GM18508 (cell line): ENCODE data around the gene SVOPL.
A peak's percentile ranks its signal among the peaks of the same experiment; 100 is the strongest.

Source experiments
- ATAC-seq: cut with Tn5 transposase; IDR thresholded peaks from one replicate; pipeline ENCODE4 v1.9.1; 2021; ENCODE audit warnings: moderate number of reproducible peaks; ENCODE audit not compliant: insufficient read depth, unreplicated experiment

The SVOPL gene

DNA sequence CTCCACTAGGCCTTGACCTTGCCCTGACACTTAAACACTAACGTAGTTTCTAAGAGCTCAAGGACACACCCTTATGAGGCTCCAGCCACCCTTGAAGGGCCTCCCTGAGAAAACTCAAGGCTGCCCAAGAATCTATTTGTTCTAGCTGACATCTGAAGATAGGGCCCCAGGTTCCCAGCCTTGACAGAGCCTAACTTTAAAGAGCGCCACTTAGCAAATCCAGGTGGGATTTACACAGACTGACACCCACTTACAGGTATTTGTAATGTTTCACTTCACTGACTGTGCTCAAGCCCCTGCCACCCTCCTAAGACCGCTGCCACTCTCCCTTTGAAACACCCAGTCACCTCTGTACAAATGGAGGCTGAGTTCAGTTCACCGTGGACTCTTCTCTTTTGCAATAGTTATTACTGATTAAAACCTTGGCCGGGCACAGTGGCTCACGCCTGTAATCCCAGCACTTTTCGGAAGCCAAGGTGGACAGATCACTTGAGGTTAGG lies 90.4 kb downstream of the SVOPL start:
- no peak for ATAC-seq

DNA sequence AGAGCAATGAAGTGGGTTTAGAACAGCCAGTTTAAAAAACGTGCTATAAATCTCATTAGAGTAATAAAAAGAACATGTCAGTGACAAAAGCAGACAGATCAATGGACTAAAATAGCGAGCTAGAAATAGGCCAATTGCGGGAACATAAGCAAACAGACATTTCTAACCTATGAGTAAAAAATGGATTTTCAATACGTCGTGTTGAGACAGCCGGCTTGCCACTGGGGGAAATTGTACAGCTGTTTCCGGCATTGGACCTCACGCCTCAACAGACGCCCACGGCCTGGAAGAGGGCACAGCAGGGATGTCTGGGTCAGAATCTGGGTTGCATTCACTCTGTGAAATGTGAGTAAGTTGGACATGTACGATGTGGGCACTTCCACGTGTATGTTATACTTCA lies 92.9 kb downstream of the SVOPL start:
- ATAC-seq, result peak; percentile 67

DNA sequence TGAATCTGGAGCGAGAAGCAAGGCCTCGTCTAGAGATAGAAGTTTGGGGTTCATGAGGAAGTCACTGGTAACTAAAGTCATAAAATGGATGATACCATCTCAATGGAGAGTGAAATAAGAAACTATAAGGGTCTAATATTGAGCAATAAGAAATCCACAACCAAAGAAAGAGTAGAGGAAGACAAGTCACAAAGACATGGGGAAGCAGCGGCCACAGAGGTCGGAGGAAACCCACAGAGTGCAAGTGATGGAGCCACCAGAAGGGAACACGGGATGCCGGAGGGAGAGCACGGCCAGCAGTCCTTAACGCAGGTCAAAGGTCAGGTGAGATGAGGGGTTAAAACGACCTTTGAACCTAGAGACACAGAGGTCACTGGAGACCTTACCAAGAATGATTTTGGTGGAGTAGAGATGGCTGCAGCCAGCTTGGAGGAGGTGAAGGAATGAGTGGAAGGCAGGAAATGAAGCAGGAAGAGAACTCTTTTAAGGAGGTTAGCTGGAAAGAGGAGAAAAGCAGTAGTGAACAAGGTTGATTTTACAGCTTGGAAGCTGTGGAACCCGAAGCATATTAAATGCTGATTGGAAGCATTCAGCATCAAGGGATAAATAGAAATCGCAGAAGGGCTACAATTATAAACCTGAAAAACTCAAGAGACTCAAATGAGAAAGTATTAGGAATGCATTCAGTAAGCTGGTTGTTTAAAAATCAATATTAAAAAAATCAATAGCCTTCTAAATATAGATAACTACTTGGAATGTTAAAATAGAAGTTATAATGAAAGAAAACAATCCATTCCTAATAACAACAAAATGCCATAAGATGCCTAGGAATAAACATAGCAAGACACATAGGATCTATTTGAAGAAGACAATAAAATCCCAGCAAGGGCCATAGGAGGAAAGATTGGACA lies 93.7 kb downstream of the SVOPL start:
- no peak for ATAC-seq

DNA sequence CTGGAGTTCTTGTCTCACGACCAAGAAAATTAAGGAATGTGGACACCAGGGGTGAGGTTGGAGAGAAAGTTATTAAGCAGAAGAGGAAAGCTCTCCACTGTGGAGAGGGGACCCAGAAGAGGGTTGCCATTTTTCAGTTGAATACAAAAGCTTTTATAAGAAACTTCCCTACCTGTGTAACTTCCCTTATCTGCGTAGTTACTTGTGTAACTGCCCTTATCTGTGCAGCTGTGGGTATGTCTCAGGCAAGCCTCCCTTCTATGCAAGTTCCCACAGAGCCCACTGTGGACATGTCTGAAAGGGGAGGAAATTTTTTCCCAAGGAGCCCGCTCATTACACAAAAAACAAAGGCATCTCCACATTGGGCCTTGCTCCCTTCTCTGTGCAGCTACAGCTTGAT lies 94.9 kb downstream of the SVOPL start:
- ATAC-seq, result no peak

DNA sequence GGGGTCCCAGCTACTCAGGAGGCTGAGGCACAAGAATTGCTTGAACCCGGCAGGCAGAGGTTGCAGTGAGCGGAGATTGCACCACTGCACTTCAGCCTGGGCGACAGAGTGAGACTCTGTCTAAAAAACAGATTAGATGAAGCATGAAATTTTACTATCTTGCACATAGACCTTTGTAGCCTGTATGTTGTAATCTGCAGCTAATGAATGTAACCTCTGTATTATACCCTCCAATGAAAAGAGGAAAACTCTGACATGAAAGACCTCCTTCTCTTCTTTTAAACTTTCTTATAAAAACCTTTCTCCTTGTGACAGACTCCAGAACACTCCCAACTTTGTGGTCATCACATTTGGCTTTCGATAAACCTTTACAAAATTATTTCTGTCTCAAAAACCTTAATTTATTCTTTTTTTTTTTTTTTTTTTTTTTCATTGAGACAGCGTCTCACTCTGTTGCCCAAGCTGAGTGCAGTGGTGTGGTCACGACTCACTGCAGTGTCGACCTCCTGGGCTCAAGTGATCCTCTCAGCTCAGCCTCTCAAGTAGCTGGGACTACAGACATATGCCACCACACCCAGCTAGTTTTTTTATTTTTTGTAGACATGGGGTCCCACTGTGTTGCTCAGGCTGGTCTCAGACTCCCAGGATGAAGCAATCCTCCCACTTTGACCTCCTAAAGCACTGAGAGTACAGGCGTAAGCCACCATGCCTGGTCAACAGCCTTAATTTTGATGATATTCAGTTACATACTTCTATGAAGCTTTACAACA lies 97.4 kb downstream of the SVOPL start:
- ATAC-seq, result no peak

DNA sequence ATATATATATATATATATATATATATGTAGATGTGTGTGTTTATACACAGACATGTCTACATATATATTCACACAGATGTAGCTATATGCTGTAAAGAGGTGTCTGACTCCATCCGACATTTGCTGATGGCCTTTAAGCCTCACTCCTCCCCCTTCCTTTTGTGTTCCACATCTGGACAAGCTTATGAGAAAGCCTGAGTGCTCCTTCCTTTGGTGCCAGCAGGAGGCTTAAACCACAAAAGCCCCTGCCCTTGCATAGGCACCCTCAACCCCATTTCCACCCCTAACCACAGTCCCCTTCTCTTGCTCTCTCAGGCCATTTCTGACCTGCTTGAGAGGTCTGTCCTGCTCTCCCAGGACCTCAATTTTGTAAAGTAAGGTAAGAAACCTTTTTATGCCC lies 98.7 kb downstream of the SVOPL start:
- ATAC-seq, result no peak

DNA sequence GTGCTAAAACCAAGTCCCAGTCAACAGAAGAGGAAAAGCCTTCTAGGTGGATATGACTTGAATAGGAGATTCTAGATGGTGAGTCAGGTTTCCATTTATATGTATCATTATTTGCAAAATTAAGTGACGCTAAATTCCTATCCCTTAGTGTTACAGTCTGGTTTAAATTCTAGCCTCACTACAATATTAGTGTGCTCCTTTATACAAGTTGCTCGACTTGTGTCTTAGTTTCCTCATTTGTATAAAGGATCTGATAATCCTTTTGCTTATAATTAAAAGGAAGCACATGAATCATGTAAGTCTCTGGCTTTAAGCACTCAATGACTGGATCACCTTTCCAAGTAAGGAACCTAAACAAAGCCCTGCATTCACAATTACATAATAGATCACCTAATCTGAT lies 105.7 kb downstream of the SVOPL start:
- ATAC-seq, result no peak

DNA sequence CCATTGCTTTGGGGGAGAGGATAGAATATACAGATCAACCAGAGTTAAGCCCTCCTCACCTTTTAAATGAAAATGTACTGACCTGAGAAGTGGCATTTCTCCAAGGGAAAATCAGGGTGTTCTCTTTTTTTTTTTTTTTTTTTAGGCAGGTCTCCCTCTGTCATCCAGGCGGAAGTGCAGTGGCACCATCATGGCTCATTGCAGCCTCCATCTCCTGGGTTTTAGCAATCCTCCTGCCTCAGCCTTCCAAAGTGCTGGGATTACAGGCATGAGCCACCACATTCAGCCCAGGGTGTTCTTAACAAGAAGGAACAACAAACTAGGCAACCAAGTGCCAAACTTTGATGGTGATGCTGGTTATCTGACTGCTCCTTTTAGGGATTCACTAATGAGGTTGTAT lies 111.0 kb downstream of the SVOPL start:
- ATAC-seq, result no peak

DNA sequence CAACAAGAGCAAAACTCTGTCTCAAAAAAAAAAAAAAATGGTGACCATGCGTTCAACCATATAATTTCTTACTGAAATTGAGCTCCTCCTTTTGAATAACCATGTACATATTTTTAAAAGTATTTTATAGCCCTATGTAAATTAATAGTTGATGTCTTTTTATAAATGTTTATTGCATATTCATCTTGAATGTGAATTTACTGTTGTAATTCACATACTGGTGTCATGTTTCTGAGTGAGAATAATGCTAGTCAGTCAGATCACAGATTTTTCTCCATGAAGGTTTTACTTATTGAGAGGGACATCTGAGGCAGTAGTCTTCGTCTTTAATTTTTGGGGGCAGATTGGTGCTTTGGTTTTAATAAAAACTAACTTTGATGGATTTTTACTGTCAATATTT lies 112.2 kb downstream of the SVOPL start:
- ATAC-seq, result no peak

DNA sequence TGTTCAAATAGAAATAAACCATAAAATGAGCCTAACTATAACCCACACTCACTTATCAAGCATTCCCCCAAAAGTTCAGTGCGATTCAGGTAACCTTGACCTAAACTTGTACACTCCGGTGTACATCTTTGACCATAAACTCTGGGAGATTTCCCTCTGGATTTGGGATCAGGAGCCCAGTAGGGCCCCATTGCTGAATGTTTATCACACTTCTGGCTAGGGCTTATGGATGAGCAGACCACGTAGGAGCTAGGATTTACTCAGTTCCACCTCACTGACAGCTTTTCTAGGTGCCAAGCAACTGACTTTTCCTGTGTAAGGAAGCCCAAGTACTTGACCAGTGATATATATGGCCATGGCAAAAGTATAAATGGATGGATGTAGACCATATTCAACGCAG lies 113.7 kb downstream of the SVOPL start:
- ATAC-seq, result no peak

DNA sequence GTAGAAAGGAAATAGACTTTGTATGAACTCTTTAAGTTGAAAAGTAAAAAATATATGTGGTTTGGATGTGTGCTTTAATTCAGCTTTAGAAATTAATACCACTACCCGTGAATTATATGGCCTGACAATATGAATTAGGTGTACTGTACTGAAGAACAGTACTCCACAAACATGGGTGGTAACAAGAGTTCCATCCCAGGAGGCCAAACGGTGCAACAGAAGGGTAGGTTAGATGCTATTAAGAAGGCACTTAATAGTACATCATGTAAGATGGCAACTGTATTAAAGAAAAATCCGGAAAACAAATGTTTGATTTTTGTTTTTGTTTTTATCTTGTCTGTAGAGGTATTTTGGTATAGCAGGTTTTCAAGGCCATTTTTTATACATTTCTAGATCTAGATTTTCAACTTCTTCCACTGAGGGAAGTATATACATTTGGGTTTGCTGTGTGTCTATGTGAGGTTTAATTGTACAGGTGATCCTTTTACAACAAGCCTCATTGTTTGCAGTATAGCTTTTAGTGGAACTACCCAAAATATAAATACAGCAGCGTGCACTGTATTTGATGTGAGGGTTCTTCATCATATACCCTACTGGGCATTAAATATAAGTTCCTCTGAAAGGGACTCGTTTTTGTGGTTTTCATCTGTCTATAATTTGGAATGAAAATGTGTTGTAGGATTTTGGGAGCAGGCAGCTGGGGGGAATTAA lies 115.7 kb downstream of the SVOPL start:
- no peak for ATAC-seq

DNA sequence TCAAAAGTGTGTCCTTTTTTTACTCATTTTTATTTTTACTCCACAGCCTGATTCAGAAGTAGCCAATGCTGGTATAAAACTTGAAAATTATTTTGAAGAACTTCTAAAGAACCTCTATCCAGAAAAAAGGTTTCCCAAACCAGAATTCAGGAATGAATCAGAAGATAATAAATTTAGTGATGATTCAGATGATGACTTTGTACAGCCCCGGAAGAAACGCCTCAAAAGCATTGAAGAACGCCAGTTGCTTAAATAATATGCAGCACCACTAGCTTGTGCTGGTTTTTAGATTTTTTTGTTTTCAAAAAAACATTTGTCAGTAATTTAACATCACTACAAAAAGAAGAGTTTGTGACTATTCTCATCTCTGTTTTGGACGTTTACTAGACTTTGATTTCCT lies 116.5 kb downstream of the SVOPL start:
- ATAC-seq, result no peak

DNA sequence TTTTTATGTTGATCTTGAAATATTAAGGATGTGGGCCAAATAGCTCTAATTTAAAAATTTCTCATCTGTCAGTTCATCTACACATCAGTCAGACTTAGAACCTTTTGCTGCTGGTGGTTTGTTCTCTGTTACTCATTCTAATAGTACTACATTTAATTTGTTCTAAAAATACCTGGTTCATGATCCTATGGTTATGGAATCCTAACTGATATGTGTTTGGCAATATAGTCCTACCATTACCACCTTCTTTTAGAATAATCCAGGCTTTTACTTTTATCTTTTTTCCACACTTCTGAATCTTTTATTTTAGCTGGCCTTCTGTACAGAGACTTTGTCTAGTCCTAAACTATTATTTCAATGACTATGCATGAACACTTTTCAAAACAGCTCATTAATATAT lies 116.9 kb downstream of the SVOPL start:
- ATAC-seq, result no peak

DNA sequence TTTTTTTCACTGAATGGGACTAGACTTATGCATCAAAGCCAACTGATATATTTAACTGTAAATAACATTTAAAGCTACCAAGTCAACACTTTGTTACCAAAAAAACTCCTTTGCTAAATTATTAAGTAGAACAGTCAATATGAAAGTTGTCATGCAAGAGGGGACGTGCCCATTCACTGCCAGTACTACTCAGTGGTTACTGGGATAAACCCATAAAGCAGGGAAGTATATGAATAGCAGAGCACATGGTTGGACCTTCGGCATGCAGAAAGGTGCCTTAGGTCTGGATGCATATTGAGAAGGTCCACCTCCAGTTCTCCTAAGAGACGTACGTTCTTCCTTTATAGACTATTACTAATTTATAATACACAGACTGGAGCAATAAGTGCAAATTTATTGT lies 120.1 kb downstream of the SVOPL start:
- ATAC-seq, result no peak

DNA sequence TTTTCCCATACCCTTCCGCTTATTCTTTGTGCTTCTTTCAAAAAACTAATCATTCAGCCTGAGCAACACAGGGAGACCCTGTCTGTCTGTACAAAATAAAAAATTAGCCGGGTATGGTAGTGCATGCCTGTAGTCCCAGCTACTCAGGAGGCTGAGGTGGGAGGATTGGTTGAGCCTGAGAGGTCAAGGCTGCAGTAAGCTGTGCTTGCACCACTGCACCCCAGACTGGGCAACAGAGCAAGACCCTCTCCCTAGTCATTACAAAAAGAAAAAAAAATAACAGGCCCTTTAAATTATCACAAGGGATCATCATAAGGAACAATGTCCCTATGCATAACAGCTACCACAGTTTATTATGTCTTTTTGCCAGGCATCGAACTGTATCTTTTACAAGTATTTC lies 121.5 kb downstream of the SVOPL start:
- no peak for ATAC-seq

DNA sequence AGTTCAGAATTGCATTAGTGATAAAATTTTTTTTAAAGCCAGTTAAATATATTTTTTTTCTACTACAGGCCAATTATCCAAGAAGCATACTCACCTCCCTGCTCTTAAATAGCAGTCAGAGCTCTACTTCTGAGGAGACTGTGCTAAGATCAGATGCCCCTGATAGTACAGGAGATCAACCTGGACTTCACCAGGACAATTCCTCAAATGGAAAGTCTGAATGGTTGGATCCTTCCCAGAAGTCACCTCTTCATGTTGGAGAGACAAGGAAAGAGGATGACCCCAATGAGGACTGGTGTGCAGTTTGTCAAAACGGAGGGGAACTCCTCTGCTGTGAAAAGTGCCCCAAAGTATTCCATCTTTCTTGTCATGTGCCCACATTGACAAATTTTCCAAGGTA lies 122.0 kb downstream of the SVOPL start:
- ATAC-seq, result no peak

DNA sequence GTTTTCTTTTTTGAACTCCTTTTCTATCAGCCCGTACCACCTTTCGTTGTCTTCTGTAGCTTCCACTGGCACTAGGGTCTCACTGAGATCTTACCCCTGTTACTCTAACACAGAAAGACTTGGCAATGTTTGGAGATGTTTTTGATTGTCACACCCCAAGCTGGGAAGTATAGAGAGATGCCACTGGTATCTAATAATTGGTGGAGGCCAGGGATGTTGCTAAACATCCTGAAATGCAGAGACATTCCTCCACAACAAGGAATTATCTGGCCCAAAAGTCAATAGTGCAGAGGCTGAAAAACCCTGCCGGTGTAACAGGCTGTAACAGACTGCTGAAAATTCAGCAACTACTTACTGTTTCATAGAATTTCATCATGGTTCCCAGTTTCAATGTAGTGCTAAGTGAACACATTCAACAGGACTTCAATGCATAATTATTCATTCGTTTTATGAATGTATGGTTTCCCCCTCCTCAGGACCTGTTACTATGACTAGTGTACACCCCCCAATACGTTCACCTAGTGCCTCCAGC lies 125.2 kb downstream of the SVOPL start:
- ATAC-seq, result no peak

DNA sequence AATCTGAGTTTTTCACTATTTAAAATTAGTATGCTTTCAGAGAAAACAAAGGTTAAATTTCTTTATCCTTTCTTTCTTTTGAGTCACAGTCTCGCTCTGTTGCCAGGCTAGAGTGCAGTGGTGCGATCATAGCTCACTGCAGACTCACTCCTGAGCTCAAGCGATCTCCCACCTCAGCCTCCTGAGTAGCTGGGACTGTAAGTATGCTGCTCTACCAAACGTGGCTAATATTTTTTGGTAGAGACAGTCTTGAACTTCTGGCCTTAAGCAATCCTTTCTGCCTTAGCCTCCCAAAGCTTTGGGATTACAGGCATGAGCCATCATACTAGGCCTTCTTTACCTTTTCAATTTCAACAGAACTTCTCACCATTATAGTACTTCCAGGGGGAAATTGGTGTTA lies 127.4 kb downstream of the SVOPL start:
- ATAC-seq, result no peak

DNA sequence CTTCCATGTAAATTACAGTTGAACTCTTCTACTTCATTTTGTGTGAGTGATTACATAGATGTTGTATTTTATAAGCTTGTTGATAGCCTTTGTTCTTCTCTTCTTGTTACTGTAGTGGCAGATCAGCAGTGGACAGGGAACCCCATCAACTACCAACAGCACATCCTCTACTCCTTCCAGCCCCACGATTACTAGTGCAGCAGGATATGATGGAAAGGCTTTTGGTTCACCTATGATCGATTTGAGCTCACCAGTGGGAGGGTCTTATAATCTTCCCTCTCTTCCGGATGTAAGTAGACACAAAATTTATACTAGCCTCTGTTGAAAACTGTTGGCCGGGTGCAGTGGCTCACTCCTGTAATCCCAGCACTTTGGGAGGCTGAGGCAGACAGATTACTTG lies 130.4 kb downstream of the SVOPL start:
- no peak for ATAC-seq

DNA sequence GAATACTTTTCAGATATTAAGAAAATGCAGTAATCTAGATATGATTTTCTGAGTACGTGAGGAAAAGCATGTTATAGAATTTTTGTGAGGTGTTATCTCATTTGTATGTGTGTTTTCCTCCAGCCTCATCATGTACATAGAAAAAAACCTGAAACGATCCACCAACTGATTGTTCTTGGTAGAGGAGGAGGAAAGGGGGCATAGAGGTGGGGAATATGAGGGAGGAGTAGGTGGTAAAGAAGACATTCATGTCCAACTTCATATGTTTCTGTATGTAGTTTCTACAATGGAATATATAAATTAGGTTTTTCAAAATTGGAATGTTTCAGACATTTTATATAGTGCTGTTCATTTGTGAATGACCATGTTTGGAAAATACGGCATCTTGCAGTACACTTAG lies 131.7 kb downstream of the SVOPL start:
- ATAC-seq, result no peak

DNA sequence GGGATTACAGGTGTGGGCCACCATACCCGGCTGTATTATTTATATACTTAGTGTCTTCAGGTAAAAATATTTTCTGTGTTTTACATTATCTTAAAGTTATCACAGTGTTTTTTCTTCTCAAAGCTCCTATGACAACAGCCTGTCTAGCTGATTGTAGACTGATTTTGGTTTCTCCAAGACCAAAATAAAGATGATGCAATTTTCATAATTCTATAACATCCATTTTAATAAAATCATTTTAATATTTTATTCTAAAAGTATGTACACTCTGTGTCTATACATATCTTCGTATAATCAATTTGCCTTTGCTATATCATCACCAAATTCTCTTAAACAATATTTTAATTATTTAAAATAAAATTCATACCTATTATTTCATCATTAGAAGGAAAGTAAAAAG lies 132.5 kb downstream of the SVOPL start:
- ATAC-seq, result no peak
